GM21447 (cell line): Measurements from ENCODE around the gene YIPF5.

Source experiments
- ATAC-seq: cut with Tn5 transposase; IDR thresholded peaks from one replicate; pipeline ENCODE4 v1.9.1; 2021; ENCODE audit not compliant: unreplicated experiment

Gene YIPF5

GRCh38 chr5:144170276-144171024, at the start of gene YIPF5, which contains the start of gene KCTD16:
TSS of gene YIPF5 (minus strand) at chr5:144170659. CDS start at chr5:144169955, 704 bp downstream.
TSS of gene KCTD16 (plus strand) at chr5:144170873.
- ATAC-seq: peak; percentile 99

GRCh38 chr5:144219869-144220268, 49.4 kb upstream of the YIPF5 start:
- ATAC-seq: no peak

GRCh38 chr5:144210655-144211054, 40.2 kb upstream of the YIPF5 start:
- ATAC-seq: no peak

- ATAC-seq: no peak
These were observed 38.9 kb upstream of the YIPF5 start for GRCh38 chr5:144209361-144209760.

GRCh38 chr5:144207875-144208444, 37.5 kb upstream of the YIPF5 start:
- ATAC-seq: no peak

DNA sequence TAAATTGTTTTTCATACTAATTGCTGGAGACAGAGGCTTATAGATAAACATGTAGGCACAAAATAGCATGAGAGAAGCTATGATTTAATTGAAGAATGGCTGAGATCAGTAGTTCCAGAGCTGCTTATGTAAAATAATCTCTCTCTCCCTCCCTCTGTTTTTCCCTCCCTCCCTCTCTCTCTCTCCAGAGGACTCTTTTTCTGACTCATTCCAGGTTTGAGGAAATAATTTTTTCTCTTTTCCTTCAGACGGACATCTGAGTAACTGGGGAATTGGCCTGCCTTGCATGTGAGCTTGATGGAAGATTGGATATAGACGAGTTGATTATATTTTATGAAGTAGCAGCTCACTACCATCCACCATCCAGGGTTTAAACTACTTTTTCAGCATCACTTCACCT, 35.7 kb upstream of the YIPF5 start:
- ATAC-seq: no peak

DNA sequence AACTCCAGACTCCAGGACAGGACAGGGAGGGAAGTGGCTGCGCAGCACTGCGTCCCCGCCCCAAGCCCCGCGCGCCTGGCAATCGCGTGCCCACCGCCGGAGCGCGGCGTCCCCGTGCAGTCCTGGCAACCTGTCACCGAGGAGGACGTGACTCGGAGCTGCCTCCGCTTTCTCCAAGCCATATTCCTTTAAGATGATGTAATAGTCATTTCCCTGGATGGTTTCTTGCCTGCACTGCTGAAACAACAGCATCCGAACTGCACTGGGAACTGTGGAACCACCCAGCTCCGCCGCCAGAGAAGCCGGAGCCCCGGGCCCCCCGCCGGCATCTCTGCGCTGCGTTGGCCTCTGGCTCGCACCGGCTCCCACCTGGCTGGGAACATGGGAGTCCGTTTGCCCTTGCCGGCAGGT, 34.7 kb upstream of the YIPF5 start:
- ATAC-seq: no peak

GRCh38 chr5:144203750-144204596, 33.5 kb upstream of the YIPF5 start:
- ATAC-seq: peak; percentile 82

DNA sequence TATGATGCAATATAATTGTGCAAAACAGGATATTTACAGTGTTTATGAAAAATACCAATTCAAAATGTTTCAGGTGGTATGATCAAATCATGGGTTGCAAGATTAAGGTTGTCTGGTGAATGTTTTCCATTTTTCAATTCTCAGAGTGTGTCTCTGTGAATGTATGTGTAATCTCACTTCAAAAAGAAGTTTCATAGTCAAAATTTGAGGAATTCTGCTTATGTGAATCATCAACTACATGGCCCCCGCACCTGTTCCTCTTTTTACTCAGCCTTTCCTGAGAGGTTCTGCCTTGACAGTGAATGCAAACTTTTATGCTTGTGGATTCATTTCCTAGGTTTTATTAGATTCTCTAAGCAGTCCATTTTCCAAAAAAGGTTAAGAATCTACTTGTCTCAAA, 32.3 kb upstream of the YIPF5 start:
- ATAC-seq: no peak

DNA sequence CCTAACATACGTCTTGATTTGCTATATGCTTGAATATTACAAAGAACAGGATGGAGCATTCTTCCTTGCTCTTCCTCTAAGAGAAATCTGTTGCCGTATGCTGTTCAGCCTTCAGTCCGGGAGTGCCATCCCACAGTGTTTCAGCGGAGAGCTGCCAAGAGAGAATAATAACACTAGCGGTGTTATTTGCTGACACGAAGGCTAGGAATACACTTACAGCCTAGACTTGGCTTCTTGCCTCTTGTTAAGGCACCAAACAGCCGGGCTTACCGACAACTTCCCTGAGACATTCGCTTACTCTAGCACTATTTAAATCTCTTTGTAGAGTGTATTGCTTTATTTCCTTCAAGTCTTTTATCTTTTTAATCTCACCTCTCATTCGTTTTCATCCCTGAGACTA, 31.6 kb upstream of the YIPF5 start:
- ATAC-seq: no peak

GRCh38 chr5:144201588-144201987, 31.1 kb upstream of the YIPF5 start:
- no peak for ATAC-seq

DNA sequence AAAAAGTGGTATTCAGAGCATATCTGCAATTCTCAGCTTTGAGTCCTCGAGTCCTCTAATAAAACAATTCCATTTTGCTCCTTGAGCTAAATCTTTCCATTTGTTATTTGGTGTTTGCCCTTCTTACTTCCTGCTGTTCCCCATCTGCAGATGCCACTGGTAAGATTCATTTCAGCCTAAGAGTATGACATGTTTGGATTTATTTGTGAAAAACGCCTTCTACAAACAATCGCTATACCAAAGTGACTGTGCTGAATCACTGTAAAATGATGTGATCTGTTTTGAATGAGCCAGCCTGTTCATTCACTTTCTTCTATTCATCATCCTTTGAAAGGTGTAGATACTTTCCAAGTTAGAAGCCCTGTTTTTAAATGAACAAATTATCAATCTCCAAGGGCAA, 27.9 kb upstream of the YIPF5 start:
- ATAC-seq: no peak

DNA sequence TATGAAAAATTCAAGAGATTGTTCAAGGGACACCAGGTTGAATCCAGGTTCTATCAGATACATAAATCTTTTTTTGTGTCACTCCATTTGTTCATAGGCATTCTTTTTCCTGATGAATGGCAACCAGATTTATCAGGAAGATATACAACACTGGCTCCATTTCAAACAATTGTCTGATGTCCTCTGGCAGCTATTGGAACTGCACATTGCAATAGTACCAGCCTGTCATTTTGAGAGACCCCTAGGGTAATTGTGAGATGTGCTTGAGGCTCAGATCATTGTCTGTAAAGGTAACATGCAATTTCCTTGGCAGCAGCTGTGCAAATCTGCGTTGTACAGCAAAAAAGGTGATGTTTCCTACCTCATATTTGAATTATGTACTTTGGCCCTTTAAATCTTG, 26.2 kb upstream of the YIPF5 start:
- ATAC-seq: no peak

GRCh38 chr5:144195448-144195847, 25.0 kb upstream of the YIPF5 start:
- ATAC-seq: no peak

- no peak for ATAC-seq
These were observed 23.7 kb upstream of the YIPF5 start for GRCh38 chr5:144194144-144194543.

- ATAC-seq: no peak
These were observed 22.2 kb upstream of the YIPF5 start for GRCh38 chr5:144192661-144193060.

DNA sequence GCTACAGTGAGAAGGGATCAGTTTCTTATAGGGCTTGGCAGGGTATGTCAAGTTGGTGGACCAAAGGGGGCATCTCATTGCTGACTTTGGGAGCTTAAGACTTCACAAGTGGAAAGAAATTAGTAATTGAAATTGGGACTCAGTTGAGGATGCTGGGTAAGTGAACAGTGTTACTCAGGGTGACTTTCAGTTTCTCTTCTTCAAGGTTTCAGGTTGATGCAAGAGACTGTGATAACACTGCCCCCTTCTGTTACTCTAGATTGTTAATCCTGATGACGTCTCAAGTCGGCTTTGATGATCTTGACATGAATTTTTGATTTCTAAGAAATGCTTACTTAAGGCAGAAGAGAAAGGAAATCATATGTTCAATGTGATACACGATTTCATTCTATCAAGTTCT, 21.5 kb upstream of the YIPF5 start:
- peak; percentile 84 for ATAC-seq

DNA sequence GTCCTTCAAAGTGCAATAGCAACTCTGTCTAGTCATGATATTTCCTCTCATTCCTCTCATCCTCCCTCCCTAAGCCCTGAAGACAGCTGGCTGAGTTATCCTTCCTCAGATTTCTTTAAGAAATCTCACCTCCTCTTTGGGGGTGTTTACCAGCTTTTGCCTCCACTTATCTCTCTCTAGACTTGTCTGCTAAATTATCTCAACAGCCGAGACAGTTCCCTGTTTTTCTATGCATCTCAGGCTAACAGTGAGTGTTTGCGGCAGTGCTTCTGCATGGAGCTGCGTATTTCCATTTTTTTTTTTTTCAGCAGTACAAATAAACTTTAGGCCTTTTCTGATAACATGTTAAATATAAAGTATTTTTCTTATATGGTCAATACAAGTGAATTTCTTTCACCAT, 21.1 kb upstream of the YIPF5 start:
- no peak for ATAC-seq

GRCh38 chr5:144189800-144190429, 19.5 kb upstream of the YIPF5 start:
- ATAC-seq: peak; percentile 49

- ATAC-seq: peak; percentile 75
These were observed 17.3 kb upstream of the YIPF5 start for GRCh38 chr5:144187699-144188294.
